Esophagus muscularis mucosa (tissue), 4 donors: ENCODE results near the gene FOS.

Experiments used
- CTCF ChIP-seq, 3 experiments: fragments of 200-600 bp in 2 of 3; fragments of 450-650 bp in 1 of 3; sonication (generic) in 2 of 3; IDR thresholded peaks; one replicate each; pipeline ENCODE4 v1.5.1; 2017 to 2019; ENCODE audit warnings: antibody characterized with exemption in 3 of 3, mild to moderate bottlenecking in 2 of 3, moderate library complexity in 1 of 3
- EP300 ChIP-seq: sonication (generic); formaldehyde crosslinking; IDR thresholded peaks from one replicate; pipeline ENCODE4 v1.6.1; 2017; ENCODE audit warnings: antibody characterized with exemption
- POLR2A ChIP-seq: fragments of 450-650 bp; IDR thresholded peaks from one replicate; pipeline ENCODE4 v1.6.1; 2017; ENCODE audit warnings: antibody characterized with exemption, moderate library complexity, mild to moderate bottlenecking, low read depth
- POLR2AphosphoS5 ChIP-seq, 2 donors: sonication (generic); formaldehyde crosslinking; IDR thresholded peaks; one replicate each; pipeline ENCODE4 v1.6.1; 2017; ENCODE audit warnings: antibody characterized with exemption in 2 of 2

GRCh38 chr14:75264036-75264435 lies 14.6 kb upstream of the FOS start:
- TF ChIP-seq CTCF (IDR thresholded peaks at IDR 0.05) (no peak), POLR2A (no peak), EP300 (no peak), POLR2AphosphoS5 (IDR thresholded peaks at IDR 0.05) (no peak)
